KOPT-K1 (cell line): Measurements from ENCODE around the gene PCNX3.

Experiments used
- H3K27ac ChIP-seq: fragments of 200-600 bp; sonication (generic); 2 replicates; pipeline ENCODE4 v1.5.1; 2016; ENCODE audit warnings: antibody characterized with exemption, mild to moderate bottlenecking, low read depth, low read length; ENCODE audit not compliant: poor library complexity, severe bottlenecking
- H3K36me3 ChIP-seq: fragments of 200-600 bp; sonication (generic); 2 replicates; pipeline ENCODE4 v1.5.1; 2017; ENCODE audit warnings: antibody characterized with exemption, mild to moderate bottlenecking, low read length, moderate library complexity; ENCODE audit not compliant: insufficient read depth
- H3K9me3 ChIP-seq: fragments of 200-600 bp; sonication (generic); 2 replicates; pipeline ENCODE4 v1.5.1; 2017; ENCODE audit warnings: antibody characterized with exemption, low read length, mild to moderate bottlenecking; ENCODE audit not compliant: insufficient read depth, poor library complexity, severe bottlenecking

Gene PCNX3

GRCh38 chr11:65604258-65604657, 11.3 kb upstream of the PCNX3 start:
- H3K27ac ChIP-seq, result no peak overlapping the region
- no peaks in the 10 kb centered on the region for H3K9me3 ChIP-seq
- H3K36me3 ChIP-seq, result peaks cover 73% of the 10 kb centered on the region

- Histone ChIP-seq H3K9me3 (no peaks in the 10 kb centered on the region), H3K36me3 (peaks cover 93% of the 10 kb centered on the region), H3K27ac (no peak overlapping the region)
Measured at GRCh38 chr11:65606876-65607613, 8.5 kb upstream of the PCNX3 start.

- Histone ChIP-seq H3K27ac (no peak overlapping the region), H3K9me3 (no peaks in the 10 kb centered on the region), H3K36me3 (peaks cover 99% of the 10 kb centered on the region)
Measured at GRCh38 chr11:65607614-65608426, 7.8 kb upstream of the PCNX3 start.

GRCh38 chr11:65609229-65609628, 6.3 kb upstream of the PCNX3 start:
- Histone ChIP-seq H3K36me3 (peaks cover 85% of the 10 kb centered on the region), H3K9me3 (no peaks in the 10 kb centered on the region), H3K27ac (no peak overlapping the region)

- H3K27ac ChIP-seq, result no peak overlapping the region
- H3K9me3 ChIP-seq, result no peaks in the 10 kb centered on the region
- peaks cover 80% of the 10 kb centered on the region for H3K36me3 ChIP-seq
Measured at GRCh38 chr11:65609665-65610064, 5.9 kb upstream of the PCNX3 start.

- H3K9me3 ChIP-seq, result no peaks in the 10 kb centered on the region
- peaks cover 73% of the 10 kb centered on the region for H3K36me3 ChIP-seq
- H3K27ac ChIP-seq, result no peak overlapping the region
Measured at GRCh38 chr11:65610404-65610803, 5.2 kb upstream of the PCNX3 start.

GRCh38 chr11:65611028-65611757, 4.4 kb upstream of the PCNX3 start:
- Histone ChIP-seq H3K27ac (no peak overlapping the region), H3K9me3 (no peaks in the 10 kb centered on the region), H3K36me3 (peaks cover 65% of the 10 kb centered on the region)

- no peaks in the 10 kb centered on the region for H3K9me3 ChIP-seq
- H3K36me3 ChIP-seq, result peaks cover 59% of the 10 kb centered on the region
- H3K27ac ChIP-seq, result no peak overlapping the region
Measured at GRCh38 chr11:65611758-65612603, 3.6 kb upstream of the PCNX3 start.

- H3K36me3 ChIP-seq, result peaks cover 59% of the 10 kb centered on the region
- no peaks in the 10 kb centered on the region for H3K9me3 ChIP-seq
- H3K27ac ChIP-seq, result peak overlapping the region; percentile 90
Measured at GRCh38 chr11:65612691-65613090, 2.9 kb upstream of the PCNX3 start.

GRCh38 chr11:65613091-65613928, 2.3 kb upstream of the PCNX3 start:
- Histone ChIP-seq H3K36me3 (peaks cover 59% of the 10 kb centered on the region), H3K9me3 (no peaks in the 10 kb centered on the region), H3K27ac (peak overlapping the region; percentile 90)

- Histone ChIP-seq H3K27ac (peak overlapping the region; percentile 90), H3K36me3 (peaks cover 60% of the 10 kb centered on the region), H3K9me3 (no peaks in the 10 kb centered on the region)
Measured at GRCh38 chr11:65615950-65616574, 486 bp downstream of the PCNX3 start.

- peaks cover 60% of the 10 kb centered on the region for H3K36me3 ChIP-seq
- no peaks in the 10 kb centered on the region for H3K9me3 ChIP-seq
- H3K27ac ChIP-seq, result peak overlapping the region; percentile 90
Measured at GRCh38 chr11:65616575-65617001, 1.0 kb downstream of the PCNX3 start.

- Histone ChIP-seq H3K36me3 (peaks cover 60% of the 10 kb centered on the region), H3K27ac (no peak overlapping the region)
Measured at GRCh38 chr11:65617136-65617850, 1.7 kb downstream of the PCNX3 start.

More at GRCh38 chr11:65617136-65617850, 1.7 kb downstream of the PCNX3 start:
- no peaks in the 10 kb centered on the region for H3K9me3 ChIP-seq
